ENCODE data around the gene VMP1. TPM values are rescaled to one million over a fixed set of nuclear protein-coding genes. Genes with fewer than 3 reads are reported as not detected.
"Not testable (repeated sequence)": the region's sequence is repeated elsewhere in the genome, so short reads cannot be mapped to it uniquely, and the experiment has no call there.

VMP1 gene
- total RNA-seq, 1 experiment from 2014 or later: 277 TPM

DNA sequence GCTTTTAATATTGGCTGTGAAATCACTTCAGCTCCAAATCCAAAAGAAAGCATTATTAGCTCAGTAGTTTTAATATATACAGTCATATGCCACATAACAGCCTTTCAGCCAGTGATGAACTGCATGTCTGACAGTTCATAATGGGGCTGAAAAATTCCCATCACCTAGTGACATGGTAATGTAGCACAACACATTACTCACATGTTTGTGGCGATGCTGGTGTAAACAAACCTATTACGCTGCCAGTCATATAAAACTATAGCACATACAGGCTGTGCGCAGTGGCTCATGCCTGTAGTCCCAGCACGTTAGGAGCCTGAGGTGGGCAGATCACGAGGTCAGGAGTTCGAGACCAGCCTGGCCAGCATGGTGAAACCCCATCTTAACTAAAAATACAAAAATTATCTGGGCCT, 93.1 kb downstream of the VMP1 start:
- CTCF ChIA-PET: no interaction called here
- Histone ChIP-seq H3K4me1 (peaks cover 19% of the 10 kb centered on the region; the same call in 1 of the 2 replicates), H3K9me3 (no peaks in the 10 kb centered on the region), H3K4me3 (ENCODE audit: low read depth, low read length) (no peak overlapping the region), H3K36me3 (ENCODE audit: control insufficient read depth, insufficient read depth, low read length) (no peaks in the 10 kb centered on the region), H3K27me3 (replicated peaks; ENCODE audit: control insufficient read depth, insufficient read depth, low read length) (no peaks in the 10 kb centered on the region)
- POLR2A ChIA-PET: interaction anchor here (0.5 kb wide), 1 partner anchor 37 kb away, joined by 5 read pairs; no protein-coding TSS in a partner anchor
- H3K27ac Mint-ChIP-seq (ENCODE audit: unreplicated experiment): no peak overlapping the region
- no peaks in the 10 kb centered on the region for H3K9me3 Mint-ChIP-seq (ENCODE audit: unreplicated experiment)
- TF ChIP-seq, protein P1, sequence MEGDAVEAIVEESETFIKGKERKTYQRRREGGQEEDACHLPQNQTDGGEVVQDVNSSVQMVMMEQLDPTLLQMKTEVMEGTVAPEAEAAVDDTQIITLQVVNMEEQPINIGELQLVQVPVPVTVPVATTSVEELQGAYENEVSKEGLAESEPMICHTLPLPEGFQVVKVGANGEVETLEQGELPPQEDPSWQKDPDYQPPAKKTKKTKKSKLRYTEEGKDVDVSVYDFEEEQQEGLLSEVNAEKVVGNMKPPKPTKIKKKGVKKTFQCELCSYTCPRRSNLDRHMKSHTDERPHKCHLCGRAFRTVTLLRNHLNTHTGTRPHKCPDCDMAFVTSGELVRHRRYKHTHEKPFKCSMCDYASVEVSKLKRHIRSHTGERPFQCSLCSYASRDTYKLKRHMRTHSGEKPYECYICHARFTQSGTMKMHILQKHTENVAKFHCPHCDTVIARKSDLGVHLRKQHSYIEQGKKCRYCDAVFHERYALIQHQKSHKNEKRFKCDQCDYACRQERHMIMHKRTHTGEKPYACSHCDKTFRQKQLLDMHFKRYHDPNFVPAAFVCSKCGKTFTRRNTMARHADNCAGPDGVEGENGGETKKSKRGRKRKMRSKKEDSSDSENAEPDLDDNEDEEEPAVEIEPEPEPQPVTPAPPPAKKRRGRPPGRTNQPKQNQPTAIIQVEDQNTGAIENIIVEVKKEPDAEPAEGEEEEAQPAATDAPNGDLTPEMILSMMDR (IDR thresholded peaks at IDR 0.05; ENCODE audit: insufficient read depth in 1 of 2, low read depth in 1 of 2, low read length in 1 of 2, severe bottlenecking in 1 of 2, unreplicated experiment in 1 of 2): no peak
- no peak for DNase-seq
- no peaks in the 10 kb centered on the region for H3K27me3 Mint-ChIP-seq (ENCODE audit: insufficient read depth, unreplicated experiment)
- intact Hi-C loops (cut with micrococcal nuclease; ENCODE audit: unreplicated experiment): no loop called here
- peaks cover 18% of the 10 kb centered on the region for H3K36me3 Mint-ChIP-seq (ENCODE audit: insufficient read depth, unreplicated experiment)
- peaks cover 7% of the 10 kb centered on the region for H3K4me1 Mint-ChIP-seq (ENCODE audit: low read depth, unreplicated experiment)
- H3K4me3 Mint-ChIP-seq (ENCODE audit: unreplicated experiment): no peak overlapping the region
- no TSS peak for BruUV-seq (replicated peaks)

DNA sequence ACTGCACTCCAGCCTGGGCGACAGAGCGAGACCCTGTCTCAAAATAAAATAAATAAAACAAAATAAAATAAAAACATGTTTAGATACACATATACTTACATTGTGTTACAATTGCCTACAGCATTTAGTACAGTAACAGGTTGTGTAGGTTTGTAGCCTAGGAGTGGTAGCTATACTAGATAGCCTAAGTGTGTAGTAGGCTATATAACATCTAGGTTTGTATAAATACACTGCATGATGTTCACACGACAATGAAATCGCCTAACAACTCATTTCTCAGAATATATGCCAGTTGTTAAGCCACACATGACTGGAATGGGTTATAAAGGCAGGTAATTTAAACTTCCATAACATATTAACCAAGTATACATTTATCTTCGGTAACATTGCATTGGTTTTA, 94.7 kb downstream of the VMP1 start:
- H3K9me3 ChIP-seq: no peaks in the 10 kb centered on the region

DNA sequence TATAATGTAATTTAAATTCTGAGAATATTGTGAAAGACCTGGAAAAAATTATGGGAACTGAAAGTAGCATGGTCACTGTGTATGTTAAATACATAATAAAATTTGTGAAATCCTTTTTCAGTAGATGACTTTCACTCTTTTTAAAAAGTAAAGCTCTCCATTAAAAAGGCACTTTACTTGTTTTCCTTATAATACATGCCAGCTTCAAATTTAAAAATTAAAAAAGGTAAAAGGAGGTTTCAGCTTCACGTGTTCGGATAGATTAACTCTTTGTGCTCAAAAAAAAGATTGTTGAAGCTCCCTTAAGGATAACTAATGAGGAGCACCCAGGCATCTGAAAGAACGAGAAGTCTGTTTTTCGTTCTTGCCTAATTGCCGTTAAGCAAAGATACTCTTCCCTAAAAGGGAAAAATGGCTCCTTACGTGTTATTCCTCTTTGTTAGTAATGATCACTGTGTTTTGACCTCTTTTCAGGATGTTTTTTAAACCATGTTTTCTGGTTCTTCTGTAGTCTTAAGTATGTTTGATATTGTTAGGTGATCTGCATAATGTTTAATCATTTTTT, 97.5 kb downstream of the VMP1 start:
- Mint-ChIP-seq H3K4me1 (ENCODE audit: low read depth, unreplicated experiment) (peaks cover 15% of the 10 kb centered on the region), H3K36me3 (ENCODE audit: insufficient read depth, unreplicated experiment) (peaks cover 22% of the 10 kb centered on the region), H3K27ac (ENCODE audit: unreplicated experiment) (no peak overlapping the region), H3K27me3 (ENCODE audit: insufficient read depth, unreplicated experiment) (no peaks in the 10 kb centered on the region), H3K9me3 (ENCODE audit: unreplicated experiment) (no peaks in the 10 kb centered on the region), H3K4me3 (ENCODE audit: unreplicated experiment) (no peak overlapping the region)
- intact Hi-C loops (cut with micrococcal nuclease; ENCODE audit: unreplicated experiment): loop anchor here (1.0 kb wide), 1 partner anchor 19 kb away; no protein-coding TSS in a partner anchor
- POLR2A ChIA-PET: interaction anchor here (0.6 kb wide), 1 partner anchor 54 kb away, joined by 9 read pairs; no protein-coding TSS in a partner anchor
- no peak overlapping the region for H3K4me3 ChIP-seq (ENCODE audit: low read depth, low read length)
- no peak for DNase-seq
- no peaks in the 10 kb centered on the region for H3K27me3 ChIP-seq (replicated peaks; ENCODE audit: control insufficient read depth, insufficient read depth, low read length)
- TF ChIP-seq, protein P1 (IDR thresholded peaks at IDR 0.05; ENCODE audit: insufficient read depth in 1 of 2, low read depth in 1 of 2, low read length in 1 of 2, severe bottlenecking in 1 of 2, unreplicated experiment in 1 of 2): no peak
- H3K9me3 ChIP-seq: no peaks in the 10 kb centered on the region
- no peaks in the 10 kb centered on the region for H3K36me3 ChIP-seq (ENCODE audit: control insufficient read depth, insufficient read depth, low read length)
- H3K4me1 ChIP-seq: peaks cover 19% of the 10 kb centered on the region; the same call in 1 of the 2 replicates
- no TSS peak for BruUV-seq (replicated peaks)
- CTCF ChIA-PET: no interaction called here

More for the DNA sequence above, 94.7 kb downstream of the VMP1 start:
- Mint-ChIP-seq H3K36me3 (ENCODE audit: insufficient read depth, unreplicated experiment) (peaks cover 7% of the 10 kb centered on the region), H3K27ac (ENCODE audit: unreplicated experiment) (no peak overlapping the region), H3K9me3 (ENCODE audit: unreplicated experiment) (no peaks in the 10 kb centered on the region), H3K4me3 (ENCODE audit: unreplicated experiment) (no peak overlapping the region), H3K4me1 (ENCODE audit: low read depth, unreplicated experiment) (peaks cover 7% of the 10 kb centered on the region), H3K27me3 (ENCODE audit: insufficient read depth, unreplicated experiment) (no peaks in the 10 kb centered on the region)
- POLR2A ChIA-PET: no interaction called here
- H3K4me3 ChIP-seq (ENCODE audit: low read depth, low read length): no peak overlapping the region
- no peaks in the 10 kb centered on the region for H3K27me3 ChIP-seq (replicated peaks; ENCODE audit: control insufficient read depth, insufficient read depth, low read length)
- H3K36me3 ChIP-seq (ENCODE audit: control insufficient read depth, insufficient read depth, low read length): no peaks in the 10 kb centered on the region
- TF ChIP-seq, protein P1 (IDR thresholded peaks at IDR 0.05; ENCODE audit: insufficient read depth in 1 of 2, low read depth in 1 of 2, low read length in 1 of 2, severe bottlenecking in 1 of 2, unreplicated experiment in 1 of 2): no peak
- intact Hi-C loops (cut with micrococcal nuclease; ENCODE audit: unreplicated experiment): no loop called here
- peaks cover 19% of the 10 kb centered on the region; the same call in 1 of the 2 replicates for H3K4me1 ChIP-seq
- CTCF ChIA-PET: no interaction called here
- BruUV-seq (replicated peaks): no TSS peak
- DNase-seq: no peak

DNA sequence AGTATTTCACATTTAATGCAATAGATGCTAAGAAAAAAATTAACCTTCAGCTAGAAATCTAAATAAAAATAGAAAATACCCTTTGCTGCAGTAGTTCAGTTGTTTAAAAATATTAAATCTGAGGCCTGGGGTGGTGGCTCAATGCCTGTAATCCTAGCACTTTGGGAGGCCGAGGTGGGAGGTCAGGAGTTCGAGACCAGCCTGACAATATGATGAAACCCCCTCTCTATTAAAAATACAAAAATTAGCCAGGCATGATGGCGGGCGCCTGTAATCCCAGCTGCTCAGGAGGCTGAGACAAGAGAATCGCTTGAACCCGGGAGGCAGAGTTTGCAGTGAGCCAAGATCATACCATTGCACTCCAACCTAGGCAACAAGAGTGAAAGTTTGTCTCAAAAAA, 98.9 kb downstream of the VMP1 start:
- DNase-seq; intact Hi-C loops (cut with micrococcal nuclease; ENCODE audit: unreplicated experiment); H3K36me3 ChIP-seq (ENCODE audit: control insufficient read depth, insufficient read depth, low read length); H3K27me3 Mint-ChIP-seq (ENCODE audit: insufficient read depth, unreplicated experiment); H3K9me3 ChIP-seq; H3K4me3 ChIP-seq (ENCODE audit: low read depth, low read length); CTCF ChIA-PET; H3K27ac Mint-ChIP-seq (ENCODE audit: unreplicated experiment); H3K9me3 Mint-ChIP-seq (ENCODE audit: unreplicated experiment); H3K4me3 Mint-ChIP-seq (ENCODE audit: unreplicated experiment); H3K27me3 ChIP-seq (replicated peaks; ENCODE audit: control insufficient read depth, insufficient read depth, low read length); BruUV-seq (replicated peaks): not testable (repeated sequence)
- Mint-ChIP-seq H3K36me3 (ENCODE audit: insufficient read depth, unreplicated experiment) (peaks cover 24% of the 10 kb centered on the region), H3K4me1 (ENCODE audit: low read depth, unreplicated experiment) (peaks cover 15% of the 10 kb centered on the region)
- H3K4me1 ChIP-seq: peaks cover 19% of the 10 kb centered on the region; the same call in 1 of the 2 replicates
- POLR2A ChIA-PET: interaction anchor here (0.7 kb wide), 1 partner anchor 458 kb away, joined by 9 read pairs; no protein-coding TSS in a partner anchor
